GM12878 (cell line): ENCODE data around the gene IRX4. TPM values are rescaled to one million over a fixed set of nuclear protein-coding genes. Genes with fewer than 3 reads are reported as not detected.

ENCODE experiments used
- ATAC-seq: fragments of 200-7000 bp; cut with Tn5 transposase; 3 replicates; pipeline ENCODE4 v1.9.1; 2020; ENCODE audit warnings: mild to moderate bottlenecking, moderate library complexity
- BruUV-seq: library from RNA; stranded (reverse); fragments of 400-500 nt; replicated peaks from 2 replicates; lab custom pipeline; 2021; lab: Mats Ljungman, UMichigan
- CTCF ChIA-PET: fragments of 300-600 bp; sonication (Branson Sonifier 250); formaldehyde crosslinking; extraction: SDS; loops from one replicate; lab custom pipeline; 2021; ENCODE audit warnings: inconsistent platforms; lab: Yijun Ruan, JAX
- POLR2A ChIA-PET: fragments of 350-600 bp; formaldehyde crosslinking; extraction: SDS; loops from one replicate; lab custom pipeline; 2021; ENCODE audit warnings: inconsistent platforms; lab: Charles Lee
- RAD21 ChIA-PET: fragments of 300-600 bp; sonication (Branson Sonifier 250); formaldehyde crosslinking; loops from one replicate; lab custom pipeline; 2023; ENCODE audit warnings: antibody characterized with exemption; ENCODE audit not compliant: unreplicated experiment; lab: Charles Lee
- SMC1A ChIA-PET: fragments of 300-600 bp; sonication (Branson Sonifier 250); formaldehyde crosslinking; loops from one replicate; lab custom pipeline; 2023; ENCODE audit not compliant: unreplicated experiment, uncharacterized antibody; lab: Charles Lee
- DNase-seq: peaks from one replicate; pipeline ENCODE4 v3.0.0-alpha.2; 2011; ENCODE audit warnings: low read depth, low spot score
- FAIRE-seq: peaks from 3 replicates; lab custom pipeline; 2011; peaks lifted over from hg19 to GRCh38; lab: Jason Lieb, UNC
- H2AFZ ChIP-seq: 2 replicates; pipeline ENCODE4 v1.6.0; 2011; ENCODE audit warnings: low read depth, low read length, control low read depth; ENCODE audit not compliant: control insufficient read depth
- H3K27ac ChIP-seq: 2 replicates; pipeline ENCODE4 v1.5.1; 2011; ENCODE audit warnings: control low read depth; ENCODE audit not compliant: control insufficient read depth, insufficient read depth
- H3K27me3 ChIP-seq, 2 experiments: replicated peaks in 1 of 2; 2 replicates each; pipeline versions ENCODE4 v1.6.0 to v1.6.1; 2011; ENCODE audit warnings: low read length in 1 of 2; ENCODE audit not compliant: control insufficient read depth in 2 of 2, insufficient read depth in 2 of 2
- H3K36me3 ChIP-seq, 2 experiments: 2 replicates each; pipeline ENCODE4 v1.5.1; 2011; ENCODE audit warnings: low read length in 1 of 2; ENCODE audit not compliant: control insufficient read depth in 2 of 2, insufficient read depth in 2 of 2
- H3K4me1 ChIP-seq: 2 replicates; pipeline ENCODE4 v1.6.1; 2011; ENCODE audit warnings: mild to moderate bottlenecking, low read length, moderate library complexity, mixed read lengths; ENCODE audit not compliant: control insufficient read depth, insufficient read depth
- H3K4me2 ChIP-seq: 2 replicates; pipeline ENCODE4 v1.6.0; 2011; ENCODE audit warnings: control low read depth; ENCODE audit not compliant: control insufficient read depth, insufficient read depth
- H3K4me3 ChIP-seq: fragments of 200-600 bp; sonication (generic); 2 replicates; pipeline ENCODE4 v1.5.1; 2016
- H3K79me2 ChIP-seq: 2 replicates; pipeline ENCODE4 v1.6.0; 2011; ENCODE audit warnings: low read length; ENCODE audit not compliant: control insufficient read depth, insufficient read depth
- H3K9ac ChIP-seq: 2 replicates; pipeline ENCODE4 v1.8.0; 2011; ENCODE audit warnings: low read length, control low read depth, mixed read lengths; ENCODE audit not compliant: control insufficient read depth, insufficient read depth
- H3K9me3 ChIP-seq: replicated peaks from 3 replicates; pipeline ENCODE4 v1.5.1; 2011; ENCODE audit warnings: mild to moderate bottlenecking, low read length; ENCODE audit not compliant: control insufficient read depth, insufficient read depth
- H4K20me1 ChIP-seq: 2 replicates; pipeline ENCODE4 v1.6.0; 2011; ENCODE audit not compliant: control insufficient read depth, insufficient read depth
- ATF7 ChIP-seq: fragments of 450-650 bp; IDR thresholded peaks from 2 replicates; pipeline ENCODE4 v1.6.1; 2016; ENCODE audit warnings: low read depth, mild to moderate bottlenecking
- BACH1 ChIP-seq: fragments of 450-650 bp; IDR thresholded peaks from 2 replicates; pipeline ENCODE4 v1.6.1; 2017; ENCODE audit warnings: mild to moderate bottlenecking, borderline replicate concordance
- BCLAF1 ChIP-seq: fragments of 450-650 bp; IDR thresholded peaks from 2 replicates; pipeline ENCODE4 v1.6.1; 2017; ENCODE audit warnings: antibody characterized with exemption, mild to moderate bottlenecking, moderate library complexity
- BHLHE40 ChIP-seq, 2 experiments: fragments of 450-650 bp in 1 of 2; IDR thresholded peaks; 2 replicates each; pipeline ENCODE4 v1.6.1; 2011 to 2017; ENCODE audit warnings: low read depth in 2 of 2, borderline replicate concordance in 1 of 2, improper control_type of control experiment in 1 of 2, low read length in 1 of 2, mild to moderate bottlenecking in 1 of 2
- ELK1 ChIP-seq: IDR thresholded peaks from 2 replicates; pipeline ENCODE4 v1.6.1; 2012; ENCODE audit warnings: low read depth, low read length, improper control_type of control experiment
- FOXK2 ChIP-seq: fragments of 450-650 bp; IDR thresholded peaks from 2 replicates; pipeline ENCODE4 v1.6.1; 2017; ENCODE audit warnings: mild to moderate bottlenecking, moderate library complexity
- GABPA ChIP-seq: IDR thresholded peaks from 2 replicates; pipeline ENCODE4 v1.6.1; 2014; ENCODE audit warnings: antibody characterized with exemption, low read depth, mild to moderate bottlenecking, inconsistent platforms
- HCFC1 ChIP-seq: fragments of 150-350 bp; IDR thresholded peaks from 2 replicates; pipeline ENCODE4 v1.6.1; 2014; ENCODE audit warnings: low read length
- MTA2 ChIP-seq: fragments of 450-650 bp; IDR thresholded peaks from 2 replicates; pipeline ENCODE4 v1.6.1; 2016; ENCODE audit warnings: low read depth, mild to moderate bottlenecking, moderate library complexity
- NFYB ChIP-seq: IDR thresholded peaks from 2 replicates; pipeline ENCODE4 v1.6.1; 2011; ENCODE audit warnings: low read depth, mild to moderate bottlenecking, low read length, improper control_type of control experiment, moderate library complexity; ENCODE audit not compliant: insufficient read depth
- NR2F1 ChIP-seq: fragments of 450-650 bp; conservative IDR thresholded peaks from 2 replicates; pipeline ENCODE4 v1.6.1; 2017; ENCODE audit warnings: mild to moderate bottlenecking
- RFX5 ChIP-seq: IDR thresholded peaks from 2 replicates; pipeline ENCODE4 v1.6.1; 2011; ENCODE audit warnings: low read depth, low read length, improper control_type of control experiment
- TCF7 ChIP-seq: IDR thresholded peaks from 2 replicates; pipeline ENCODE4 v1.6.1; 2014; ENCODE audit warnings: antibody characterized with exemption, borderline replicate concordance
- ZNF274 ChIP-seq: IDR thresholded peaks from one replicate; pipeline ENCODE4 v1.8.0; 2011; ENCODE audit not compliant: insufficient read length, insufficient read depth
- WGBS: methylation state at CpG from one replicate; pipeline ENCODE4 v1.1.6; 2016; ENCODE audit warnings: low lambda C conversion rate; ENCODE audit not compliant: insufficient replicate concordance, insufficient coverage; ENCODE audit errors: missing lambda C conversion rate; 5-methylcytosine and 5-hydroxymethylcytosine counted together
- in situ Hi-C: fragments of 300-500 bp; cut with MboI; formaldehyde crosslinking; loops from 9 replicates; pipeline ENCODE4 v1.14.3; 2018; ENCODE audit warnings: mixed read lengths
- intact Hi-C: fragments of 100-400 bp; cut with micrococcal nuclease; formaldehyde crosslinking; loops from one replicate; pipeline ENCODE4 v1.14.2; 2022; ENCODE audit not compliant: unreplicated experiment
- polyA plus RNA-seq, 11 experiments: library from polyadenylated mRNA; depleted of rRNA in 4 of 11; unstranded in 6 of 11; stranded (reverse) in 5 of 11; fragments of >200 nt; fragmentation: Nextera tagmentation in 4 of 11; fragmentation: Illumina TruSeq in 1 of 11; extraction: Ambion mirVana in 4 of 11; extraction: Trizol in 1 of 11; gene quantifications; 1 replicate in 1 of 11; 2 replicates in 10 of 11; pipeline versions ENCODE4 v1.2.1 to v1.2.3, GENCODE V29; 2011 to 2016; ENCODE audit warnings: inconsistent platforms in 2 of 11, missing spikeins in 2 of 11, low read depth in 1 of 11
- total RNA-seq, 4 experiments: library from RNA; depleted of rRNA in 3 of 4; stranded (reverse); fragments of >200 nt in 3 of 4; fragmentation: Illumina TruSeq in 1 of 4; extraction: Trizol in 1 of 4; gene quantifications; 2 replicates each; pipeline versions ENCODE4 v1.2.1 to v1.2.3, GENCODE V29; 2013 to 2021
- TF ChIP-seq, protein P1 (sequence below): fragments of 450-650 bp; IDR thresholded peaks from 2 replicates; pipeline ENCODE4 v1.6.1; 2016; ENCODE audit warnings: mild to moderate bottlenecking
- TF ChIP-seq, protein P2 (sequence below): fragments of 450-650 bp; formaldehyde crosslinking; IDR thresholded peaks from 2 replicates; pipeline ENCODE4 v1.5.0; 2022; ENCODE audit warnings: mild to moderate bottlenecking, missing genetic modification characterization

Gene IRX4
- total and polyA plus RNA-seq, 10 of the 15 experiments (the other 5 are each of a cell fraction or from before 2014, with no cell fraction given) = not detected

DNA sequence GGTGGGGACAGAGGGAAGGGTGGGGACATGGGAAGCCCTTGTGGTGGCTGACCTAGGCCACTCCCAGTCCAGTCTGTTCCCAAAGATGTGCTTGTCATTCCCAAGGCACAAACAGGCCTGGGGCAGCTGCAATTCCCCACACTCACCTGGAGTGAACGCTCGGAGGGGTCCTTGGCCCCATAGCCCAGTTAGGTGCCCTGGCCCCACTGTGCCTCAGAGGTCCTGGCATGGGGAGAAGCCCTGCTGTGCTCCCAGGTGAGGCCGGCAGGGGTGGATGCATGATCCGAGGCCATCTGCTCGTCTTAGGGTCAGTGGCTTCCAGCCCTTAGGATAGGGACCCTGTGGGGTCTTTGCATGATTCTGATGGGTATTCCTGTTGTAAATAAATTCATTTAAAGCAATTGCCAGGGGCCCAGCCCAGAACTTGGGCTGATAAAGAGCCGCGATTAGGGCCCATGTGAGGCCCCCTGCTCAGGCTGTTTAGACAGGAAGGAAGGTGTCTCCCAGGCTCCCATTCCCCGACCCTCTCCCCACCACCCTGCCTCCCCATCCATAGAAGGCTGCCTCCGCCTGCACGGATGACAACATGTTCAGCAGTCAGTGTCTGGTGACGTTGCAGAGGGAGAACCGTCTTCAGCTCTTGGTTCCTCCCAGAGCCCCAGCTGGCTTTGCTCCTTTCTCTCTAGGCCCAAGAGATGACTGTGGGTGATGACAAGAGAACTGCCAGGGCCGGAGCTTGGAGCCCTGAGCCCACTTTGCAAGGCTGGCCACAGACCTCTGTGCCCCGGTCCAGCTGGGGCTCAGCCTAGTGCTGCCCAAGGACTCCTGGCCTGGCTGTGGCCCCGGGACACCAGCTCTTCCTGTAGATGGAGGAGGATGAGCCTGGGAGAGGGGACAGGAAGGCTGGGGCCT is 28.4 kb upstream of the IRX4 start:
- 32% methylated on average over 15 of the region's 15 CpGs for WGBS

More for the DNA sequence above, 28.4 kb upstream of the IRX4 start:
- no TSS peak for BruUV-seq
- no peaks in the 10 kb centered on the region for H3K9me3 ChIP-seq
- no peak overlapping the region for H3K4me2 ChIP-seq
- ChIA-PET SMC1A (no interaction called here), POLR2A (no interaction called here), CTCF (no interaction called here), RAD21 (no interaction called here)
- no peaks in the 10 kb centered on the region for H3K36me3 ChIP-seq
- H3K4me3 ChIP-seq = no peak overlapping the region
- no peak for FAIRE-seq
- no peaks in the 10 kb centered on the region for H3K4me1 ChIP-seq
- no peak overlapping the region for H3K9ac ChIP-seq
- H3K27me3 ChIP-seq = no peaks in the 10 kb centered on the region; a peak in 1 of 4 replicates
- no peak for TF ChIP-seq ELK1
- no peak for TF ChIP-seq MTA2
- no peak for TF ChIP-seq NR2F1
- TF ChIP-seq GABPA = no peak
- TF ChIP-seq TCF7 = no peak
- no peak for TF ChIP-seq BCLAF1
- no peak for TF ChIP-seq ATF7
- TF ChIP-seq HCFC1 = no peak
- TF ChIP-seq, protein P1, sequence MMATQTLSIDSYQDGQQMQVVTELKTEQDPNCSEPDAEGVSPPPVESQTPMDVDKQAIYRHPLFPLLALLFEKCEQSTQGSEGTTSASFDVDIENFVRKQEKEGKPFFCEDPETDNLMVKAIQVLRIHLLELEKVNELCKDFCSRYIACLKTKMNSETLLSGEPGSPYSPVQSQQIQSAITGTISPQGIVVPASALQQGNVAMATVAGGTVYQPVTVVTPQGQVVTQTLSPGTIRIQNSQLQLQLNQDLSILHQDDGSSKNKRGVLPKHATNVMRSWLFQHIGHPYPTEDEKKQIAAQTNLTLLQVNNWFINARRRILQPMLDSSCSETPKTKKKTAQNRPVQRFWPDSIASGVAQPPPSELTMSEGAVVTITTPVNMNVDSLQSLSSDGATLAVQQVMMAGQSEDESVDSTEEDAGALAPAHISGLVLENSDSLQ = no peak
- no peak for TF ChIP-seq BHLHE40 (IDR thresholded peaks at IDR 0.05; ENCODE audit: borderline replicate concordance in 1 of 2, low read depth in 2 of 2, low read length in 1 of 2)
- TF ChIP-seq ZNF274 = no peak
- TF ChIP-seq, protein P2, sequence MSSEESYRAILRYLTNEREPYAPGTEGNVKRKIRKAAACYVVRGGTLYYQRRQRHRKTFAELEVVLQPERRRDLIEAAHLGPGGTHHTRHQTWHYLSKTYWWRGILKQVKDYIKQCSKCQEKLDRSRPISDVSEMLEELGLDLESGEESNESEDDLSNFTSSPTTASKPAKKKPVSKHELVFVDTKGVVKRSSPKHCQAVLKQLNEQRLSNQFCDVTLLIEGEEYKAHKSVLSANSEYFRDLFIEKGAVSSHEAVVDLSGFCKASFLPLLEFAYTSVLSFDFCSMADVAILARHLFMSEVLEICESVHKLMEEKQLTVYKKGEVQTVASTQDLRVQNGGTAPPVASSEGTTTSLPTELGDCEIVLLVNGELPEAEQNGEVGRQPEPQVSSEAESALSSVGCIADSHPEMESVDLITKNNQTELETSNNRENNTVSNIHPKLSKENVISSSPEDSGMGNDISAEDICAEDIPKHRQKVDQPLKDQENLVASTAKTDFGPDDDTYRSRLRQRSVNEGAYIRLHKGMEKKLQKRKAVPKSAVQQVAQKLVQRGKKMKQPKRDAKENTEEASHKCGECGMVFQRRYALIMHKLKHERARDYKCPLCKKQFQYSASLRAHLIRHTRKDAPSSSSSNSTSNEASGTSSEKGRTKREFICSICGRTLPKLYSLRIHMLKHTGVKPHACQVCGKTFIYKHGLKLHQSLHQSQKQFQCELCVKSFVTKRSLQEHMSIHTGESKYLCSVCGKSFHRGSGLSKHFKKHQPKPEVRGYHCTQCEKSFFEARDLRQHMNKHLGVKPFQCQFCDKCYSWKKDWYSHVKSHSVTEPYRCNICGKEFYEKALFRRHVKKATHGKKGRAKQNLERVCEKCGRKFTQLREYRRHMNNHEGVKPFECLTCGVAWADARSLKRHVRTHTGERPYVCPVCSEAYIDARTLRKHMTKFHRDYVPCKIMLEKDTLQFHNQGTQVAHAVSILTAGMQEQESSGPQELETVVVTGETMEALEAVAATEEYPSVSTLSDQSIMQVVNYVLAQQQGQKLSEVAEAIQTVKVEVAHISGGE (CRISPR knock-in tag) = no peak
- TF ChIP-seq RFX5 = no peak
- TF ChIP-seq NFYB = no peak
- no peak for TF ChIP-seq BACH1
- no peak for TF ChIP-seq FOXK2
- TF ChIP-seq, all 136 proteins: peak for 0
- intact Hi-C loops (no loop called here), in situ Hi-C loops (no loop called here)
- Histone ChIP-seq H4K20me1 (no peaks in the 10 kb centered on the region), H2AFZ (no peak overlapping the region), H3K79me2 (no peaks in the 10 kb centered on the region), H3K27ac (no peak overlapping the region)
- ATAC-seq (no peak), DNase-seq (no peak)
